ENCODE results near the gene SLC35D1. TPM values are rescaled to one million over a fixed set of nuclear protein-coding genes. Genes with fewer than 3 reads are reported as not detected.
A peak's percentile ranks its signal among the peaks of the same experiment; 100 is the strongest.

Gene SLC35D1
- total and polyA plus RNA-seq, 8 donors = 1.9 to 7.7 (median 4.5) TPM

- ATAC-seq = peak; percentile 67 to 87 (median 79)
- DNase-seq = peak in 2 of 6 donors; percentile 33 to 48
- FAIRE-seq = no peak
- TF ChIP-seq, protein P1, sequence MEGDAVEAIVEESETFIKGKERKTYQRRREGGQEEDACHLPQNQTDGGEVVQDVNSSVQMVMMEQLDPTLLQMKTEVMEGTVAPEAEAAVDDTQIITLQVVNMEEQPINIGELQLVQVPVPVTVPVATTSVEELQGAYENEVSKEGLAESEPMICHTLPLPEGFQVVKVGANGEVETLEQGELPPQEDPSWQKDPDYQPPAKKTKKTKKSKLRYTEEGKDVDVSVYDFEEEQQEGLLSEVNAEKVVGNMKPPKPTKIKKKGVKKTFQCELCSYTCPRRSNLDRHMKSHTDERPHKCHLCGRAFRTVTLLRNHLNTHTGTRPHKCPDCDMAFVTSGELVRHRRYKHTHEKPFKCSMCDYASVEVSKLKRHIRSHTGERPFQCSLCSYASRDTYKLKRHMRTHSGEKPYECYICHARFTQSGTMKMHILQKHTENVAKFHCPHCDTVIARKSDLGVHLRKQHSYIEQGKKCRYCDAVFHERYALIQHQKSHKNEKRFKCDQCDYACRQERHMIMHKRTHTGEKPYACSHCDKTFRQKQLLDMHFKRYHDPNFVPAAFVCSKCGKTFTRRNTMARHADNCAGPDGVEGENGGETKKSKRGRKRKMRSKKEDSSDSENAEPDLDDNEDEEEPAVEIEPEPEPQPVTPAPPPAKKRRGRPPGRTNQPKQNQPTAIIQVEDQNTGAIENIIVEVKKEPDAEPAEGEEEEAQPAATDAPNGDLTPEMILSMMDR (IDR thresholded peaks at IDR 0.05) = no peak
- H3K36me3 ChIP-seq = no peaks in the 10 kb centered on the region
- 54 to 61% methylated on average over 2 of the region's 2 CpGs for WGBS, 2 donors
- H3K4me1 ChIP-seq = peaks cover 0 to 3% (median 0%) of the 10 kb centered on the region in 3 donors
- no peaks in the 10 kb centered on the region for H3K27me3 ChIP-seq
- H3K4me3 ChIP-seq = no peak overlapping the region
- intact Hi-C loops (cut with DNase I) = no loop called here
- no peaks in the 10 kb centered on the region for H3K9me3 ChIP-seq
- no peak overlapping the region for H3K27ac ChIP-seq
Observed at GRCh38 chr1:67060811-67061218, 6.9 kb upstream of the SLC35D1 start.

DNA sequence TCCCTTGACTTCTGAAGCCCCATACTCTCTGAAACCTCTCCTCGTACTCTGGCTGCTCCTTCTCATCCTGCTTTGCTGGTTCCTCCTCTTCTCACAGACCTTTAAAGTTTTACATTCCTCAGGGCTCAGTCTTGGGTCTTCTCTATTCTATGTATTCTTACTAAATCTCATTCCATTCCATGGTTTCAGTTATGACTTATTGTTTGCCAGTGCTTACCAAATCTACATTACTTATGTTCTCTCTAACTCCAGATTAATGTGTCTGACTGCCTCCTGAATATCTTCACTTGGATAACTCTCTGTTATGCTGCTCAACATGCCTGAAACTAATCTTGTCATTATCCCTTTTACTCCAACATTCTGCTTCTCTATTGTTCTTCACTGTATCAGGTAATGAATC, 5.4 kb upstream of the SLC35D1 start:
- H3K9me3 ChIP-seq = no peaks in the 10 kb centered on the region
- H3K4me1 ChIP-seq = peaks cover 0 to 3% (median 0%) of the 10 kb centered on the region in 3 donors
- no peak overlapping the region for H3K4me3 ChIP-seq
- H3K36me3 ChIP-seq = no peaks in the 10 kb centered on the region
- no peak for ATAC-seq
- no peak overlapping the region for H3K27ac ChIP-seq
- H3K27me3 ChIP-seq = no peaks in the 10 kb centered on the region
- no peak for DNase-seq
- FAIRE-seq = no peak
- TF ChIP-seq, protein P1 (IDR thresholded peaks at IDR 0.05) = no peak
- 89 to 95% methylated on average over 1 of the region's 1 CpG for WGBS, 2 donors
- intact Hi-C loops (cut with DNase I) = no loop called here

DNA sequence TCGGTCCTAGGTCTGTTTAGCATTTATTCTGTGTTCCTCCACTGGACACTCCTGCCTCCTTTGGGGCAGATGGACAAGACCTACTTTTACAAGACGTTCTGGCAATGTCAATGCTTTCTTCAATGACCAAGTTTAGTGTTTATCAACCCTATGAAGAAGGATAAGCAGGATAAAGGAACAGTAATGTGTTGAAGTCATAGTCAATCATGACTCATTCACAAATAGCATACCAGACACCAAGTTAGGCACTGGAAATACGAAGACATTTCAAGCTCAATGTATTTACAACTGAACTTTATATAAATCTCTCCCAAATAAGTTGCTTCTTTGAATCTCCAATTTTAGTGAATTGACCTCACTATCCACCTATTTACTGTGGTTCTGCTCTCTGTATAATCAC, 4.8 kb upstream of the SLC35D1 start:
- no peak for ATAC-seq
- Histone ChIP-seq H3K9me3 (no peaks in the 10 kb centered on the region), H3K36me3 (no peaks in the 10 kb centered on the region), H3K4me3 (no peak overlapping the region), H3K4me1 (peaks cover 0 to 3% (median 0%) of the 10 kb centered on the region in 3 donors), H3K27ac (no peak overlapping the region), H3K27me3 (no peaks in the 10 kb centered on the region)
- no peak for FAIRE-seq
- WGBS, 2 donors = 63 to 74% methylated on average over 3 of the region's 3 CpGs
- DNase-seq = no peak
- intact Hi-C loops (cut with DNase I) = no loop called here
- TF ChIP-seq, protein P1 (IDR thresholded peaks at IDR 0.05) = no peak

DNA sequence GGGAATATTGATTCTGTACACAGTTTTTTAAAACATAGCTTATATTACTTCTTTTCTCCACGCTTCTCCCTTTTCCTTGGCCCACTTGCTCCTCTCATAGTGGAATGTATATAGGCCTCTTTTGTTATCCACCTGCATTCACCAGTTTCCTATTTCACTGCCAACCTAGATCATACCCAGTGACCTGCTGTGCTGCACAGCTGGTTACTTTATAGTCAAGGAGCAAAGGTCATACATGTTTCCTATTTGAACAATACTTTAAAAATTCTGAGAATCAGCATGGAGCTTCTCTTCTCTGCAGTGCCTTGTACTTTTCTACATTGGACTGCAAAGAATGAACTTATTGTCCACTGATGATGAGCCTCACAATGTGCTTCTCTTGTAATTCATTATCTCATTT, 4.3 kb upstream of the SLC35D1 start:
- no peak for FAIRE-seq
- no peak for ATAC-seq

DNA sequence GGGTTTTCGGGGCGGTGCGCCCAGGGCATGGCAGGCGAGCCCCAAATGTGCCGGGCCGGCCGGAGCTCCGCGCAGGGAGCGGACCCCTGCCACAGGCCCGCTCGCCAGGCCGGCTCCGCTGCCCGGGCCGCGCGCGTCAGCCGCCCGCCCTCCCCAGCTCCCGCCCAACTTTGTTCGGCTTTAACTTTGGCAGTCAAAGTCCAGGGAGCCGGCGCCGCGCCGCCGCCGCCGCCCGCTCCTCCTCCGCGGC, 488 bp downstream of the SLC35D1 start:
- ATAC-seq (peak; percentile 77 to 90 (median 86)), FAIRE-seq (no peak), DNase-seq (peak in 5 of 6 donors; percentile 72 to 86 (median 76))
- H3K9me3 ChIP-seq = no peaks in the 10 kb centered on the region
- H3K4me1 ChIP-seq = peaks cover 12 to 25% (median 20%) of the 10 kb centered on the region in 3 donors
- peak overlapping the region; percentile 93 to 97 (median 96) for H3K27ac ChIP-seq
- intact Hi-C loops (cut with DNase I) = no loop called here
- no peaks in the 10 kb centered on the region for H3K36me3 ChIP-seq
- peak overlapping the region; percentile 65 to 83 (median 80) for H3K4me3 ChIP-seq
- 0% methylated on average over 29 to 34 of the region's 34 CpGs for WGBS, 2 donors
- TF ChIP-seq, protein P1 (IDR thresholded peaks at IDR 0.05) = no peak
- no peaks in the 10 kb centered on the region for H3K27me3 ChIP-seq

More for the DNA sequence above, 4.3 kb upstream of the SLC35D1 start:
- no peak for DNase-seq
- H3K9me3 ChIP-seq = no peaks in the 10 kb centered on the region
- H3K4me1 ChIP-seq = peaks cover 0 to 3% (median 0%) of the 10 kb centered on the region in 3 donors
- H3K27ac ChIP-seq = no peak overlapping the region
- H3K27me3 ChIP-seq = no peaks in the 10 kb centered on the region
- intact Hi-C loops (cut with DNase I) = no loop called here
- H3K36me3 ChIP-seq = no peaks in the 10 kb centered on the region
- TF ChIP-seq, protein P1 (IDR thresholded peaks at IDR 0.05) = no peak
- no peak overlapping the region for H3K4me3 ChIP-seq
- 88 to 90% methylated on average over 1 of the region's 1 CpG for WGBS, 2 donors
